HepG2 (cell line): ENCODE results near the gene RAB3B. TPM values are rescaled to one million over a fixed set of nuclear protein-coding genes. Genes with fewer than 3 reads are reported as not detected.

ENCODE experiments used
- ATAC-seq: fragments of 200-7000 bp; cut with Tn5 transposase; 3 replicates; pipeline ENCODE4 v1.9.1; 2020; ENCODE audit warnings: mild to moderate bottlenecking, moderate library complexity
- BruUV-seq: library from RNA; stranded (reverse); fragments of 400-500 nt; replicated peaks from 2 replicates; lab custom pipeline; 2021; lab: Mats Ljungman, UMichigan
- CTCF ChIA-PET: fragments of 300-600 bp; formaldehyde crosslinking; extraction: SDS; loops from one replicate; lab custom pipeline; 2021; ENCODE audit warnings: low total read pairs, inconsistent platforms, low intra/inter-chr PET ratio; lab: Yijun Ruan, JAX
- POLR2A ChIA-PET: fragments of 350-600 bp; sonication (Branson Sonifier 250); formaldehyde crosslinking; loops from one replicate; lab custom pipeline; 2020; ENCODE audit warnings: antibody characterized with exemption, inconsistent platforms; lab: Yijun Ruan, JAX
- DNase-seq: peaks from one replicate; pipeline ENCODE4 v3.0.0-alpha.2; 2015; ENCODE audit warnings: low spot score
- FAIRE-seq: peaks from 3 replicates; lab custom pipeline; 2011; peaks lifted over from hg19 to GRCh38; lab: Jason Lieb, UNC
- H2AFZ ChIP-seq: one replicate; pipeline ENCODE4 v1.6.1; 2011; ENCODE audit warnings: low read length, inconsistent platforms
- H3K27ac ChIP-seq: fragments of 300-600 bp; 3 replicates; pipeline ENCODE4 v1.8.0; 2011; ENCODE audit warnings: mixed run types, mild to moderate bottlenecking, mixed read lengths, low read length, inconsistent platforms; ENCODE audit not compliant: insufficient read depth; ENCODE audit errors: extremely low read length
- H3K27me3 ChIP-seq, 2 experiments: fragments of 200-600 bp in 1 of 2; 2 replicates in 1 of 2; 3 replicates in 1 of 2; pipeline versions ENCODE4 v1.6.0 to v1.8.0; 2011; ENCODE audit warnings: low read length in 2 of 2, mild to moderate bottlenecking in 2 of 2, moderate library complexity in 2 of 2, inconsistent platforms in 1 of 2; ENCODE audit not compliant: insufficient read depth in 2 of 2, control insufficient read depth in 1 of 2
- H3K36me3 ChIP-seq, 2 experiments: fragments of 200-600 bp in 1 of 2; replicated peaks in 1 of 2; 2 replicates in 1 of 2; 3 replicates in 1 of 2; pipeline versions ENCODE4 v1.5.1 to v1.8.0; 2011; ENCODE audit warnings: low read length in 2 of 2, inconsistent platforms in 1 of 2; ENCODE audit not compliant: insufficient read depth in 2 of 2, control insufficient read depth in 1 of 2
- H3K4me1 ChIP-seq: 2 replicates; pipeline ENCODE4 v1.5.1; 2012; ENCODE audit warnings: low read length, inconsistent platforms; ENCODE audit not compliant: insufficient read depth
- H3K4me2 ChIP-seq: 2 replicates; pipeline ENCODE4 v1.6.0; 2011; ENCODE audit warnings: low read depth, low read length, inconsistent platforms
- H3K4me3 ChIP-seq, 3 experiments: fragments of 200-600 bp in 1 of 3; sonication (generic), shearing (Covaris generic) in 1 of 3; replicated peaks in 1 of 3; 2 replicates each; pipeline ENCODE4 v1.5.1; 2011 to 2016; ENCODE audit warnings: low read length in 3 of 3, inconsistent platforms in 2 of 3, low read depth in 2 of 3, mild to moderate bottlenecking in 2 of 3, control low read depth in 1 of 3, mixed read lengths in 1 of 3; ENCODE audit not compliant: insufficient read depth in 1 of 3
- H3K79me2 ChIP-seq: one replicate; pipeline ENCODE4 v1.6.1; 2011; ENCODE audit warnings: low read length, inconsistent platforms; ENCODE audit not compliant: insufficient read depth
- H3K9ac ChIP-seq: 2 replicates; pipeline ENCODE4 v1.6.0; 2011; ENCODE audit warnings: mild to moderate bottlenecking, low read depth, low read length, inconsistent platforms; ENCODE audit not compliant: insufficient read depth
- H3K9me3 ChIP-seq: 2 replicates; pipeline ENCODE4 v1.5.1; 2012; ENCODE audit warnings: mild to moderate bottlenecking, low read length
- H4K20me1 ChIP-seq: 2 replicates; pipeline ENCODE4 v1.6.0; 2011; ENCODE audit warnings: inconsistent platforms, mild to moderate bottlenecking, low read length, moderate library complexity; ENCODE audit not compliant: insufficient read depth
- HES4 ChIP-seq: sonication (generic); formaldehyde crosslinking; IDR thresholded peaks from 2 replicates; pipeline ENCODE4 v1.9.0; 2021; ENCODE audit warnings: mild to moderate bottlenecking, missing genetic modification reagents, borderline replicate concordance
- HMGA1 ChIP-seq: sonication (generic); formaldehyde crosslinking; conservative IDR thresholded peaks from 2 replicates; pipeline ENCODE4 v1.4.0; 2020; ENCODE audit warnings: missing genetic modification reagents
- JUND ChIP-seq: sonication (generic); formaldehyde crosslinking; IDR thresholded peaks from 2 replicates; pipeline ENCODE4 v1.8.0; 2022; ENCODE audit warnings: mild to moderate bottlenecking, missing genetic modification reagents
- KLF16 ChIP-seq, 2 experiments: sonication (generic) in 1 of 2; formaldehyde crosslinking in 1 of 2; IDR thresholded peaks; 2 replicates each; pipeline versions ENCODE4 v1.6.1 to v1.8.0; 2016 to 2023; ENCODE audit warnings: missing genetic modification reagents in 2 of 2, missing compliant biosample characterization in 1 of 2
- SIX4 ChIP-seq: sonication (generic); formaldehyde crosslinking; IDR thresholded peaks from 2 replicates; pipeline ENCODE4 v1.4.0; 2020; ENCODE audit warnings: missing genetic modification reagents
- ZMYM2 ChIP-seq: sonication (generic); formaldehyde crosslinking; IDR thresholded peaks from 2 replicates; pipeline ENCODE4 v1.8.0; 2022; ENCODE audit warnings: mild to moderate bottlenecking, missing genetic modification reagents
- ZNF275 ChIP-seq: sonication (generic); formaldehyde crosslinking; IDR thresholded peaks from 2 replicates; pipeline ENCODE4 v1.8.0; 2022; ENCODE audit warnings: missing genetic modification reagents, mild to moderate bottlenecking, inconsistent platforms, borderline replicate concordance
- ZNF343 ChIP-seq: sonication (generic); formaldehyde crosslinking; IDR thresholded peaks from 2 replicates; pipeline ENCODE4 v1.4.0; 2020; ENCODE audit warnings: mild to moderate bottlenecking, missing genetic modification reagents
- ZNF576 ChIP-seq: sonication (generic); formaldehyde crosslinking; IDR thresholded peaks from 2 replicates; pipeline ENCODE4 v1.4.0; 2020; ENCODE audit warnings: mild to moderate bottlenecking, missing genetic modification reagents
- ZNF775 ChIP-seq: sonication (generic); formaldehyde crosslinking; IDR thresholded peaks from 2 replicates; pipeline ENCODE4 v1.4.0; 2020; ENCODE audit warnings: missing genetic modification reagents, mild to moderate bottlenecking, moderate library complexity, borderline replicate concordance
- in situ Hi-C: cut with HindIII; loops from 2 replicates; pipeline ENCODE4 v1.10.0; 2017; ENCODE audit warnings: low pct_unique_long_range_greater_than_20kb; ENCODE audit not compliant: extremely low pct_ligation_motif_present
- intact Hi-C: fragments of 100-400 bp; cut with micrococcal nuclease; formaldehyde crosslinking; loops from one replicate; pipeline ENCODE4 v1.10.0; 2022; ENCODE audit not compliant: unreplicated experiment
- polyA plus RNA-seq, 8 experiments: library from polyadenylated mRNA; depleted of rRNA in 3 of 8; stranded (reverse) in 7 of 8; unstranded in 1 of 8; fragments of >200 nt; fragmentation: Illumina TruSeq in 4 of 8; extraction: Trizol in 4 of 8; gene quantifications; 2 replicates each; pipeline versions ENCODE4 v1.2.1 to v1.2.3, GENCODE V29; 2011 to 2016; ENCODE audit warnings: low read depth in 4 of 8, missing spikeins in 1 of 8, mixed read lengths in 1 of 8; ENCODE audit not compliant: insufficient read depth in 1 of 8
- total RNA-seq, 5 experiments: library from RNA; depleted of rRNA; stranded (reverse); fragments of >200 nt; fragmentation: Illumina TruSeq; extraction: Trizol; gene quantifications; 2 replicates each; pipeline ENCODE4 v1.2.3, GENCODE V29; 2016; ENCODE audit warnings: low read depth in 1 of 5

Gene RAB3B
- total and polyA plus RNA-seq, 2 of the 13 experiments (the other 11 are each of a cell fraction or from before 2014, with no cell fraction given) = 1.0 to 1.2 TPM

GRCh38 chr1:51941528-51941927, 49.0 kb downstream of the RAB3B start:
- Histone ChIP-seq H3K4me2 (no peak overlapping the region), H3K36me3 (no peaks in the 10 kb centered on the region), H3K4me1 (no peaks in the 10 kb centered on the region), H3K4me3 (no peak overlapping the region), H3K9ac (no peak overlapping the region), H3K9me3 (no peaks in the 10 kb centered on the region), H3K79me2 (no peaks in the 10 kb centered on the region), H2AFZ (no peak overlapping the region), H4K20me1 (no peaks in the 10 kb centered on the region), H3K27ac (no peak overlapping the region), H3K27me3 (no peaks in the 10 kb centered on the region)
- ATAC-seq (no peak), DNase-seq (no peak), FAIRE-seq (no peak)
- in situ Hi-C loops (no loop called here), intact Hi-C loops (no loop called here)
- POLR2A ChIA-PET = no interaction called here
- CTCF ChIA-PET = no interaction called here
- no TSS peak for BruUV-seq
- no peak for TF ChIP-seq ZNF343 (CRISPR knock-in tag)
- no peak for TF ChIP-seq HMGA1 (CRISPR knock-in tag)
- TF ChIP-seq JUND (CRISPR knock-in tag) = no peak
- TF ChIP-seq ZMYM2 = no peak
- TF ChIP-seq SIX4 = no peak
- TF ChIP-seq ZNF576 (CRISPR knock-in tag) = no peak
- TF ChIP-seq KLF16 (CRISPR knock-in tag; IDR thresholded peaks at IDR 0.05) = no peak
- TF ChIP-seq ZNF775 = no peak
- no peak for TF ChIP-seq ZNF275
- TF ChIP-seq HES4 (CRISPR knock-in tag) = no peak
